GM12878 (cell line): ENCODE measurements around the gene ELP4. TPM values are rescaled to one million over a fixed set of nuclear protein-coding genes. Genes with fewer than 3 reads are reported as not detected.

Experiments
- BCL11A ChIP-seq: IDR thresholded peaks from 2 replicates; pipeline ENCODE4 v1.6.1; 2011; ENCODE audit warnings: low read depth, low read length
- EZH2 ChIP-seq: IDR thresholded peaks from 2 replicates; pipeline ENCODE4 v1.6.1; 2012; ENCODE audit warnings: low read depth, mild to moderate bottlenecking, control low read depth, inconsistent platforms, low read length, borderline replicate concordance; ENCODE audit not compliant: control insufficient read depth
- HCFC1 ChIP-seq: fragments of 150-350 bp; IDR thresholded peaks from 2 replicates; pipeline ENCODE4 v1.6.1; 2014; ENCODE audit warnings: low read length
- HDAC2 ChIP-seq: fragments of 200-600 bp; sonication (generic); IDR thresholded peaks from 2 replicates; pipeline ENCODE4 v1.6.1; 2017
- JUND ChIP-seq: IDR thresholded peaks from 2 replicates; pipeline ENCODE4 v1.6.1; 2012; ENCODE audit warnings: low read depth, mild to moderate bottlenecking, low read length, improper control_type of control experiment, moderate library complexity
- NFYB ChIP-seq: IDR thresholded peaks from 2 replicates; pipeline ENCODE4 v1.6.1; 2011; ENCODE audit warnings: low read depth, mild to moderate bottlenecking, low read length, improper control_type of control experiment, moderate library complexity; ENCODE audit not compliant: insufficient read depth
- NR2F1 ChIP-seq: fragments of 450-650 bp; conservative IDR thresholded peaks from 2 replicates; pipeline ENCODE4 v1.6.1; 2017; ENCODE audit warnings: mild to moderate bottlenecking
- PAX5 ChIP-seq: IDR thresholded peaks from 2 replicates; pipeline ENCODE4 v1.6.1; 2011; ENCODE audit warnings: low read depth, low read length, borderline replicate concordance
- POLR2A ChIP-seq: IDR thresholded peaks from 2 replicates; pipeline ENCODE4 v1.6.1; 2011; ENCODE audit warnings: low read depth, mild to moderate bottlenecking, low read length
- RCOR1 ChIP-seq: conservative IDR thresholded peaks from 2 replicates; pipeline ENCODE4 v1.6.1; 2012; ENCODE audit warnings: low read depth, low read length, improper control_type of control experiment
- RUNX3 ChIP-seq: IDR thresholded peaks from 2 replicates; pipeline ENCODE4 v1.6.1; 2012; ENCODE audit warnings: low read length, inconsistent platforms
- SPI1 ChIP-seq: IDR thresholded peaks from 2 replicates; pipeline ENCODE4 v1.6.1; 2011; ENCODE audit warnings: low read depth, mild to moderate bottlenecking, low read length, moderate library complexity, borderline replicate concordance; ENCODE audit not compliant: insufficient read depth
- TCF3 ChIP-seq: IDR thresholded peaks from 2 replicates; pipeline ENCODE4 v1.6.1; 2012; ENCODE audit warnings: low read depth, mild to moderate bottlenecking, low read length, borderline replicate concordance; ENCODE audit not compliant: insufficient read depth
- ZNF207 ChIP-seq: fragments of 450-650 bp; IDR thresholded peaks from 2 replicates; pipeline ENCODE4 v1.6.1; 2014; ENCODE audit warnings: antibody characterized with exemption, mild to moderate bottlenecking, borderline replicate concordance
- polyA plus RNA-seq, 11 experiments: library from polyadenylated mRNA; depleted of rRNA in 4 of 11; unstranded in 6 of 11; stranded (reverse) in 5 of 11; fragments of >200 nt; fragmentation: Nextera tagmentation in 4 of 11; fragmentation: Illumina TruSeq in 1 of 11; extraction: Ambion mirVana in 4 of 11; extraction: Trizol in 1 of 11; gene quantifications; 1 replicate in 1 of 11; 2 replicates in 10 of 11; pipeline versions ENCODE4 v1.2.1 to v1.2.3, GENCODE V29; 2011 to 2016; ENCODE audit warnings: inconsistent platforms in 2 of 11, missing spikeins in 2 of 11, low read depth in 1 of 11
- total RNA-seq, 4 experiments: library from RNA; depleted of rRNA in 3 of 4; stranded (reverse); fragments of >200 nt in 3 of 4; fragmentation: Illumina TruSeq in 1 of 4; extraction: Trizol in 1 of 4; gene quantifications; 2 replicates each; pipeline versions ENCODE4 v1.2.1 to v1.2.3, GENCODE V29; 2013 to 2021
- TF ChIP-seq, protein P1 (sequence below): IDR thresholded peaks from 2 replicates; pipeline ENCODE4 v1.6.1; 2011; ENCODE audit warnings: borderline replicate concordance, low read depth, mild to moderate bottlenecking, moderate library complexity, mixed read lengths, low read length; ENCODE audit not compliant: insufficient read depth; ENCODE audit errors: extremely low read length

ELP4 gene
- total and polyA plus RNA-seq, 10 of the 15 experiments (the other 5 are each of a cell fraction or from before 2014, with no cell fraction given), result 17.7 to 36.1 (median 27.0) TPM

DNA sequence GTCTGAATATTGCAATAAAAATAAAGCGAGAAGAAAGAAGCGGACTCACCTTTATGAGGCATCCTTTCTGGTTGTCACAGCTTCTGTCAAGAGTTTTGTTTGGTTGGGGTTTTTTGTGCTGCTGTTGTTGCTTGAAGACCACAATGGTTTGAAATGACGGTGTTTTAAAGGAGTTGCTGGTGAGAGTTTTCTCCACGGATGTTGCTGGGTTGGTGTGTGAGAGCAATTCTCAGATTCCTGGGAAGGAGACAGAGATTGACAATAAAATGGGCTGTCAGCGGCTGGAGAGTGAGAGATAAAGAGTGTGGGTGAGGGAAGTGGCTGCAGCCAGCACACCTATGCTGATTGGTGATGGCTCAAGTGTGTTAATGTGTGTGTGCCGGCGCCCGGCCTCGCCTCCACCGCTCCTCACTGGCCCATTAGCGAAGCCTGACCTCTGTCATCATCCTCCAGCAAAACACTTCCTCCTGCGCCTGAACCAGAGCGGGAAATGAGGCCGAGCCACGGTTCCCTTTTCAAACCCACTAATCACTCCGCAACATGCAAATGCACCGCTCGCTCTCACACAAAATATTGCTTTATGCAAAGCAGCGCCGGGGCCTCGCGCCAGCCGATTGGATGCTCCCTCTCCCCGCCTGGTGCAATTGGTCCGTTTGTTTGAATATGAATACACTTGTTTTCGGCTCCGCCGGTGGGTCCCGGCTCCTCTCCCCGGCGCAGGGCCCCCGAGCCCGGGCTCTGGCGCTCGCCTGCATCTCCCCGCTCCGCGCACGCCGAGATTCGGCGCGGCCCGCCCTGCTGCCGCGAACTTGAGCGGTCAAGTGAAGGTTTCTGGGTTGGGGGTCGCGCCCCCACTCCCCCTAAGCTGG is 301.4 kb downstream of the ELP4 start, which contains the start of gene PAX6 (continued):
- TF ChIP-seq EZH2 (peak; percentile 44; the same call in 1 of the 2 replicates), TCF3 (no peak), RUNX3 (no peak; the same call in 1 of the 2 replicates), ZNF207 (no peak), HCFC1 (no peak), RCOR1 (no peak), NFYB (peak; percentile 75), JUND (no peak), BCL11A (no peak), PAX5 (no peak), SPI1 (peak; percentile 66), POLR2A (0 out of 2 replicates have a peak, but pooled peaks have one; percentile 29), HDAC2 (no peak), NR2F1 (no peak)
- TF ChIP-seq, protein P1, sequence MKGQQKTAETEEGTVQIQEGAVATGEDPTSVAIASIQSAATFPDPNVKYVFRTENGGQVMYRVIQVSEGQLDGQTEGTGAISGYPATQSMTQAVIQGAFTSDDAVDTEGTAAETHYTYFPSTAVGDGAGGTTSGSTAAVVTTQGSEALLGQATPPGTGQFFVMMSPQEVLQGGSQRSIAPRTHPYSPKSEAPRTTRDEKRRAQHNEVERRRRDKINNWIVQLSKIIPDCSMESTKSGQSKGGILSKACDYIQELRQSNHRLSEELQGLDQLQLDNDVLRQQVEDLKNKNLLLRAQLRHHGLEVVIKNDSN, result no peak
